Measurements from ENCODE around the gene ABI1.
A peak's percentile ranks its signal among the peaks of the same experiment; 100 is the strongest.

The ABI1 gene

GRCh38 chr10:26815500-26815899 lies 45.3 kb downstream of the ABI1 start:
- no peak overlapping the region for H3K4me3 ChIP-seq (ENCODE audit: control insufficient read depth, low read depth, low read length)
- no peak for TF ChIP-seq CTCF (conservative IDR thresholded peaks at IDR 0.05; ENCODE audit: control insufficient read depth, insufficient read depth, low read depth, low read length)
- no peak for DNase-seq (ENCODE audit: low read depth)

GRCh38 chr10:26810435-26811026 lies 50.2 kb downstream of the ABI1 start:
- no peak for TF ChIP-seq CTCF (conservative IDR thresholded peaks at IDR 0.05; ENCODE audit: control insufficient read depth, insufficient read depth, low read depth, low read length)
- peak; percentile 12 for DNase-seq (ENCODE audit: low read depth)
- H3K4me3 ChIP-seq (ENCODE audit: control insufficient read depth, low read depth, low read length): no peak overlapping the region

- DNase-seq (ENCODE audit: low read depth): no peak
- no peak overlapping the region for H3K4me3 ChIP-seq (ENCODE audit: control insufficient read depth, low read depth, low read length)
- TF ChIP-seq CTCF (conservative IDR thresholded peaks at IDR 0.05; ENCODE audit: control insufficient read depth, insufficient read depth, low read depth, low read length): no peak
Measured at GRCh38 chr10:26809973-26810372, 50.8 kb downstream of the ABI1 start.

- no peak overlapping the region for H3K4me3 ChIP-seq (ENCODE audit: control insufficient read depth, low read depth, low read length)
- no peak for DNase-seq (ENCODE audit: low read depth)
- no peak for TF ChIP-seq CTCF (conservative IDR thresholded peaks at IDR 0.05; ENCODE audit: control insufficient read depth, insufficient read depth, low read depth, low read length)
Measured at GRCh38 chr10:26807532-26807931, 53.2 kb downstream of the ABI1 start.

GRCh38 chr10:26806557-26806956 lies 54.2 kb downstream of the ABI1 start:
- DNase-seq (ENCODE audit: low read depth): no peak
- no peak overlapping the region for H3K4me3 ChIP-seq (ENCODE audit: control insufficient read depth, low read depth, low read length)
- TF ChIP-seq CTCF (conservative IDR thresholded peaks at IDR 0.05; ENCODE audit: control insufficient read depth, insufficient read depth, low read depth, low read length): no peak

- DNase-seq (ENCODE audit: low read depth): peak; percentile 65
- no peak overlapping the region for H3K4me3 ChIP-seq (ENCODE audit: control insufficient read depth, low read depth, low read length)
- no peak for TF ChIP-seq CTCF (conservative IDR thresholded peaks at IDR 0.05; ENCODE audit: control insufficient read depth, insufficient read depth, low read depth, low read length)
Measured at GRCh38 chr10:26805567-26806245, 55.1 kb downstream of the ABI1 start.
